ENCODE data around the gene MDFIC2.

The MDFIC2 gene

GRCh38 chr3:70333080-70333479 is 20.6 kb upstream of the MDFIC2 start:
- Histone ChIP-seq H3K4me1 (no peaks in the 10 kb centered on the region), H3K36me3 (no peaks in the 10 kb centered on the region), H3K9me3 (no peaks in the 10 kb centered on the region), H3K4me3 (ENCODE audit: low read depth, low read length) (no peak overlapping the region), H3K27me3 (no peaks in the 10 kb centered on the region)
- no peak for TF ChIP-seq CTCF (IDR thresholded peaks at IDR 0.05; ENCODE audit: low read depth, low read length)
- no peak for DNase-seq

GRCh38 chr3:70315021-70315420 is 2.6 kb upstream of the MDFIC2 start:
- H3K36me3 ChIP-seq, result no peaks in the 10 kb centered on the region
- no peaks in the 10 kb centered on the region for H3K27me3 ChIP-seq
- H3K4me3 ChIP-seq (ENCODE audit: low read depth, low read length), result no peak overlapping the region
- no peaks in the 10 kb centered on the region for H3K9me3 ChIP-seq
- no peak for TF ChIP-seq CTCF (IDR thresholded peaks at IDR 0.05; ENCODE audit: low read depth, low read length)
- no peak for DNase-seq
- no peaks in the 10 kb centered on the region for H3K4me1 ChIP-seq

- Histone ChIP-seq H3K36me3 (no peaks in the 10 kb centered on the region), H3K27me3 (no peaks in the 10 kb centered on the region), H3K4me3 (ENCODE audit: low read depth, low read length) (no peak overlapping the region), H3K4me1 (no peaks in the 10 kb centered on the region), H3K9me3 (no peaks in the 10 kb centered on the region)
- no peak for TF ChIP-seq CTCF (IDR thresholded peaks at IDR 0.05; ENCODE audit: low read depth, low read length)
- no peak for DNase-seq
Measured at GRCh38 chr3:70310809-70311208, 1.6 kb downstream of the MDFIC2 start.

- TF ChIP-seq CTCF (IDR thresholded peaks at IDR 0.05; ENCODE audit: low read depth, low read length), result no peak
- Histone ChIP-seq H3K9me3 (no peaks in the 10 kb centered on the region), H3K27me3 (no peaks in the 10 kb centered on the region), H3K36me3 (no peaks in the 10 kb centered on the region), H3K4me3 (ENCODE audit: low read depth, low read length) (no peak overlapping the region), H3K4me1 (no peaks in the 10 kb centered on the region)
- no peak for DNase-seq
Measured at GRCh38 chr3:70309591-70309990, 2.8 kb downstream of the MDFIC2 start.

GRCh38 chr3:70308760-70309159 is 3.7 kb downstream of the MDFIC2 start:
- no peaks in the 10 kb centered on the region for H3K4me1 ChIP-seq
- H3K36me3 ChIP-seq, result no peaks in the 10 kb centered on the region
- H3K9me3 ChIP-seq, result no peaks in the 10 kb centered on the region
- no peak overlapping the region for H3K4me3 ChIP-seq (ENCODE audit: low read depth, low read length)
- DNase-seq, result no peak
- H3K27me3 ChIP-seq, result no peaks in the 10 kb centered on the region
- TF ChIP-seq CTCF (IDR thresholded peaks at IDR 0.05; ENCODE audit: low read depth, low read length), result peak; percentile 21; the same call in 1 of the 2 replicates

- no peaks in the 10 kb centered on the region for H3K27me3 ChIP-seq
- H3K4me3 ChIP-seq (ENCODE audit: low read depth, low read length), result no peak overlapping the region
- H3K4me1 ChIP-seq, result no peaks in the 10 kb centered on the region
- TF ChIP-seq CTCF (IDR thresholded peaks at IDR 0.05; ENCODE audit: low read depth, low read length), result no peak
- no peak for DNase-seq
- H3K9me3 ChIP-seq, result no peaks in the 10 kb centered on the region
- H3K36me3 ChIP-seq, result no peaks in the 10 kb centered on the region
Measured at GRCh38 chr3:70306736-70307135, 5.7 kb downstream of the MDFIC2 start.

All from BE2C (cell line).